ENCODE data around the gene UTRN. TPM values are rescaled to one million over a fixed set of nuclear protein-coding genes. Genes with fewer than 3 reads are reported as not detected.

The UTRN gene
- polyA plus RNA-seq, 1 donor (not counting 4 experiments of a cell fraction or from before 2014, with no cell fraction given) = 23.7 TPM

- H3K9me3 ChIP-seq (ENCODE audit: control insufficient read depth, low read depth, low read length) = no peaks in the 10 kb centered on the region
- H3K4me2 ChIP-seq (ENCODE audit: control insufficient read depth, extremely low read depth, insufficient read depth, low read depth, low read length) = no peak overlapping the region
- dilution Hi-C loops (cut with MboI; ENCODE audit: extremely low pct_ligation_motif_present, low sequenced_read_pairs) = no loop called here
- H3K9ac ChIP-seq (ENCODE audit: control insufficient read depth, extremely low read depth, insufficient read depth, low read length) = no peak overlapping the region
- no peak for FAIRE-seq
- H3K4me3 ChIP-seq (ENCODE audit: control insufficient read depth in 2 of 3, extremely low read depth in 1 of 3, insufficient read depth in 2 of 3, low read depth in 1 of 3, low read length in 3 of 3) = no peak overlapping the region
- no peaks in the 10 kb centered on the region for H3K36me3 ChIP-seq (ENCODE audit: control insufficient read depth in 2 of 2, extremely low read depth in 1 of 2, insufficient read depth in 2 of 2, low read length in 2 of 2)
- H3K27ac ChIP-seq (ENCODE audit: control insufficient read depth, insufficient read depth, low read length) = no peak overlapping the region
- H4K20me1 ChIP-seq (ENCODE audit: control insufficient read depth, extremely low read depth, insufficient read depth, low read length) = no peaks in the 10 kb centered on the region
- no peak for DNase-seq (ENCODE audit: low read depth, low spot score)
- no peaks in the 10 kb centered on the region for H3K79me2 ChIP-seq (ENCODE audit: control insufficient read depth, insufficient read depth, low read length)
- peaks cover 18% of the 10 kb centered on the region for H3K4me1 ChIP-seq (ENCODE audit: control insufficient read depth, extremely low read depth, insufficient read depth, low read length)
- no peaks in the 10 kb centered on the region for H3K27me3 ChIP-seq (ENCODE audit: control insufficient read depth, extremely low read depth, insufficient read depth, low read length)
- TF ChIP-seq, protein P1, sequence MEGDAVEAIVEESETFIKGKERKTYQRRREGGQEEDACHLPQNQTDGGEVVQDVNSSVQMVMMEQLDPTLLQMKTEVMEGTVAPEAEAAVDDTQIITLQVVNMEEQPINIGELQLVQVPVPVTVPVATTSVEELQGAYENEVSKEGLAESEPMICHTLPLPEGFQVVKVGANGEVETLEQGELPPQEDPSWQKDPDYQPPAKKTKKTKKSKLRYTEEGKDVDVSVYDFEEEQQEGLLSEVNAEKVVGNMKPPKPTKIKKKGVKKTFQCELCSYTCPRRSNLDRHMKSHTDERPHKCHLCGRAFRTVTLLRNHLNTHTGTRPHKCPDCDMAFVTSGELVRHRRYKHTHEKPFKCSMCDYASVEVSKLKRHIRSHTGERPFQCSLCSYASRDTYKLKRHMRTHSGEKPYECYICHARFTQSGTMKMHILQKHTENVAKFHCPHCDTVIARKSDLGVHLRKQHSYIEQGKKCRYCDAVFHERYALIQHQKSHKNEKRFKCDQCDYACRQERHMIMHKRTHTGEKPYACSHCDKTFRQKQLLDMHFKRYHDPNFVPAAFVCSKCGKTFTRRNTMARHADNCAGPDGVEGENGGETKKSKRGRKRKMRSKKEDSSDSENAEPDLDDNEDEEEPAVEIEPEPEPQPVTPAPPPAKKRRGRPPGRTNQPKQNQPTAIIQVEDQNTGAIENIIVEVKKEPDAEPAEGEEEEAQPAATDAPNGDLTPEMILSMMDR (optimal IDR thresholded peaks at IDR 0.05 in 1 of 3, IDR thresholded peaks at IDR 0.05 in 1 of 3, conservative IDR thresholded peaks at IDR 0.05 in 1 of 3; ENCODE audit: extremely low read depth in 1 of 3, insufficient read depth in 2 of 3, low read length in 3 of 3) = no peak
- TF ChIP-seq EZH2 (IDR thresholded peaks at IDR 0.05; ENCODE audit: low read length) = no peak
- no peak overlapping the region for H2AFZ ChIP-seq (ENCODE audit: control insufficient read depth, low read length)
- H3K9me1 ChIP-seq (ENCODE audit: control insufficient read depth, extremely low read depth, insufficient read depth, low read length) = no peaks in the 10 kb centered on the region
Measured at GRCh38 chr6:144289006-144289405, 3.9 kb downstream of the UTRN start.

- Histone ChIP-seq H3K9me3 (ENCODE audit: control insufficient read depth, low read depth, low read length) (no peaks in the 10 kb centered on the region), H3K4me1 (ENCODE audit: control insufficient read depth, extremely low read depth, insufficient read depth, low read length) (peaks cover 17% of the 10 kb centered on the region), H3K27me3 (ENCODE audit: control insufficient read depth, extremely low read depth, insufficient read depth, low read length) (no peaks in the 10 kb centered on the region), H3K9ac (ENCODE audit: control insufficient read depth, extremely low read depth, insufficient read depth, low read length) (no peak overlapping the region), H3K79me2 (ENCODE audit: control insufficient read depth, insufficient read depth, low read length) (no peaks in the 10 kb centered on the region), H3K36me3 (ENCODE audit: control insufficient read depth in 2 of 2, extremely low read depth in 1 of 2, insufficient read depth in 2 of 2, low read length in 2 of 2) (no peaks in the 10 kb centered on the region), H3K4me3 (ENCODE audit: control insufficient read depth in 2 of 3, extremely low read depth in 1 of 3, insufficient read depth in 2 of 3, low read depth in 1 of 3, low read length in 3 of 3) (no peak overlapping the region), H4K20me1 (ENCODE audit: control insufficient read depth, extremely low read depth, insufficient read depth, low read length) (no peaks in the 10 kb centered on the region), H3K27ac (ENCODE audit: control insufficient read depth, insufficient read depth, low read length) (no peak overlapping the region), H3K9me1 (ENCODE audit: control insufficient read depth, extremely low read depth, insufficient read depth, low read length) (no peaks in the 10 kb centered on the region), H2AFZ (ENCODE audit: control insufficient read depth, low read length) (no peak overlapping the region), H3K4me2 (ENCODE audit: control insufficient read depth, extremely low read depth, insufficient read depth, low read depth, low read length) (no peak overlapping the region)
- dilution Hi-C loops (cut with MboI; ENCODE audit: extremely low pct_ligation_motif_present, low sequenced_read_pairs) = no loop called here
- TF ChIP-seq, protein P1 (optimal IDR thresholded peaks at IDR 0.05 in 1 of 3, IDR thresholded peaks at IDR 0.05 in 1 of 3, conservative IDR thresholded peaks at IDR 0.05 in 1 of 3; ENCODE audit: extremely low read depth in 1 of 3, insufficient read depth in 2 of 3, low read length in 3 of 3) = no peak
- no peak for TF ChIP-seq EZH2 (IDR thresholded peaks at IDR 0.05; ENCODE audit: low read length)
- DNase-seq (ENCODE audit: low read depth, low spot score) (no peak), FAIRE-seq (no peak)
Measured at GRCh38 chr6:144292372-144292771, 7.2 kb downstream of the UTRN start.
